ENCODE results near the gene DGKD.
A peak's percentile ranks its signal among the peaks of the same experiment; 100 is the strongest.

Gene DGKD

GRCh38 chr2:233413046-233413445 is 58.8 kb downstream of the DGKD start:
- DNase-seq: peak; percentile 29

- peak; percentile 86 for DNase-seq
Measured at GRCh38 chr2:233413559-233414272, 59.4 kb downstream of the DGKD start.

- DNase-seq: peak; percentile 22
Measured at GRCh38 chr2:233414273-233414654, 60.0 kb downstream of the DGKD start.

GRCh38 chr2:233414777-233415570 is 60.7 kb downstream of the DGKD start:
- DNase-seq: peak; percentile 29

- no peak for DNase-seq
Measured at GRCh38 chr2:233416199-233416598, 61.9 kb downstream of the DGKD start.

GRCh38 chr2:233416706-233417105 is 62.4 kb downstream of the DGKD start:
- DNase-seq: no peak

- no peak for DNase-seq
Measured at GRCh38 chr2:233417282-233417681, 63.0 kb downstream of the DGKD start.

- DNase-seq: no peak
Measured at GRCh38 chr2:233418052-233418760, 63.9 kb downstream of the DGKD start.

- peak; percentile 24 for DNase-seq
Measured at GRCh38 chr2:233418761-233419546, 64.7 kb downstream of the DGKD start.

GRCh38 chr2:233419602-233420391 is 65.5 kb downstream of the DGKD start:
- DNase-seq: peak; percentile 38

- DNase-seq: no peak
Measured at GRCh38 chr2:233421091-233421816, 67.0 kb downstream of the DGKD start.

GRCh38 chr2:233422050-233422639 is 67.9 kb downstream of the DGKD start:
- DNase-seq: no peak

- no peak for DNase-seq
Measured at GRCh38 chr2:233422649-233423551, 68.6 kb downstream of the DGKD start.

GRCh38 chr2:233423552-233423860 is 69.2 kb downstream of the DGKD start:
- no peak for DNase-seq

GRCh38 chr2:233424154-233424951 is 70.1 kb downstream of the DGKD start:
- DNase-seq: no peak

- peak; percentile 78 for DNase-seq
Measured at GRCh38 chr2:233426619-233427342, 72.5 kb downstream of the DGKD start.

- DNase-seq: no peak
Measured at GRCh38 chr2:233428008-233428407, 73.7 kb downstream of the DGKD start.

GRCh38 chr2:233428438-233428837 is 74.1 kb downstream of the DGKD start:
- no peak for DNase-seq
